OCI-LY7 (cell line): Measurements from ENCODE around the gene NTPCR.

Experiments used
- EZH2phosphoT487 ChIP-seq: fragments of 200-600 bp; sonication (generic); IDR thresholded peaks from 2 replicates; pipeline ENCODE4 v1.6.1; 2018; ENCODE audit warnings: low read depth, borderline replicate concordance, mild to moderate bottlenecking, mixed run types, antibody characterized with exemption, low read length, moderate library complexity, mixed read lengths
- TF ChIP-seq, protein P1 (sequence below): fragments of 200-600 bp; sonication (generic); conservative IDR thresholded peaks from 2 replicates; pipeline ENCODE4 v1.5.1; 2014; ENCODE audit warnings: mild to moderate bottlenecking, antibody characterized with exemption, low read length, moderate library complexity, mixed read lengths

GRCh38 chr1:233019083-233019482 is 68.7 kb downstream of the NTPCR start:
- TF ChIP-seq, protein P1, sequence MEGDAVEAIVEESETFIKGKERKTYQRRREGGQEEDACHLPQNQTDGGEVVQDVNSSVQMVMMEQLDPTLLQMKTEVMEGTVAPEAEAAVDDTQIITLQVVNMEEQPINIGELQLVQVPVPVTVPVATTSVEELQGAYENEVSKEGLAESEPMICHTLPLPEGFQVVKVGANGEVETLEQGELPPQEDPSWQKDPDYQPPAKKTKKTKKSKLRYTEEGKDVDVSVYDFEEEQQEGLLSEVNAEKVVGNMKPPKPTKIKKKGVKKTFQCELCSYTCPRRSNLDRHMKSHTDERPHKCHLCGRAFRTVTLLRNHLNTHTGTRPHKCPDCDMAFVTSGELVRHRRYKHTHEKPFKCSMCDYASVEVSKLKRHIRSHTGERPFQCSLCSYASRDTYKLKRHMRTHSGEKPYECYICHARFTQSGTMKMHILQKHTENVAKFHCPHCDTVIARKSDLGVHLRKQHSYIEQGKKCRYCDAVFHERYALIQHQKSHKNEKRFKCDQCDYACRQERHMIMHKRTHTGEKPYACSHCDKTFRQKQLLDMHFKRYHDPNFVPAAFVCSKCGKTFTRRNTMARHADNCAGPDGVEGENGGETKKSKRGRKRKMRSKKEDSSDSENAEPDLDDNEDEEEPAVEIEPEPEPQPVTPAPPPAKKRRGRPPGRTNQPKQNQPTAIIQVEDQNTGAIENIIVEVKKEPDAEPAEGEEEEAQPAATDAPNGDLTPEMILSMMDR, result no peak
- no peak for TF ChIP-seq EZH2phosphoT487
